Vagina (tissue), 2 donors: ENCODE results near the gene DDX5.

Experiments
- CTCF ChIP-seq, 3 experiments: fragments of 450-650 bp in 2 of 3; fragments of 200-600 bp in 1 of 3; sonication (generic) in 1 of 3; IDR thresholded peaks; one replicate each; pipeline ENCODE4 v1.5.1; 2017 to 2019; ENCODE audit warnings: antibody characterized with exemption in 3 of 3, mild to moderate bottlenecking in 2 of 3, moderate library complexity in 2 of 3
- POLR2AphosphoS5 ChIP-seq, 2 donors: sonication (generic); formaldehyde crosslinking; IDR thresholded peaks; one replicate each; pipeline ENCODE4 v1.9.0; 2017; ENCODE audit warnings: antibody characterized with exemption in 2 of 2, mild to moderate bottlenecking in 2 of 2, low read depth in 1 of 2; ENCODE audit not compliant: insufficient read depth in 1 of 2

DNA sequence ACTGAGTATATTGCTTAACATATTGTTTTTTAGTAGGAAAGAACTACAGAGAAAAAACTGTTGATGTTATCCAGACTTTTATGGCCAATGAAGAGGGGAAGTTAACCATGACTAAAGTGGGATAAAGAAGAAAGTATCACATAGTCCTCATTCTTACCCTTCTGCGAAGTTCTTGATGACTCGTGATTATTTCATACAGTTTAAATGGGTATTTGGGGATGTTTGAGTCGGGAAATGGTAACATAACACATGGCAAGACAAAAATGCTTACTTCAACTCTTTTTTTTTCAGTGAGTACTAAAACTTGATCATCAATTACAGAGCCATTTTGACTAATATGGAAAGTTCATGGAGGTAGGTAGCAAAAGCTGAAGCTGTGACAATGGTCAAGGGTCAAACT lies 14.1 kb downstream of the DDX5 start:
- TF ChIP-seq CTCF (IDR thresholded peaks at IDR 0.05) (no peak), POLR2AphosphoS5 (IDR thresholded peaks at IDR 0.05; ENCODE audit: insufficient read depth in 1 of 2, low read depth in 1 of 2) (no peak)
